HG03135 (cell line): ENCODE data around the gene DISC1.
"Not testable (repeated sequence)": the region's sequence is repeated elsewhere in the genome, so short reads cannot be mapped to it uniquely, and the experiment has no call there.

ENCODE experiments used
- ATAC-seq: cut with Tn5 transposase; IDR thresholded peaks from one replicate; pipeline ENCODE4 v1.9.1; 2021; ENCODE audit warnings: mild to moderate bottlenecking, moderate library complexity; ENCODE audit not compliant: unreplicated experiment

The DISC1 gene

DNA sequence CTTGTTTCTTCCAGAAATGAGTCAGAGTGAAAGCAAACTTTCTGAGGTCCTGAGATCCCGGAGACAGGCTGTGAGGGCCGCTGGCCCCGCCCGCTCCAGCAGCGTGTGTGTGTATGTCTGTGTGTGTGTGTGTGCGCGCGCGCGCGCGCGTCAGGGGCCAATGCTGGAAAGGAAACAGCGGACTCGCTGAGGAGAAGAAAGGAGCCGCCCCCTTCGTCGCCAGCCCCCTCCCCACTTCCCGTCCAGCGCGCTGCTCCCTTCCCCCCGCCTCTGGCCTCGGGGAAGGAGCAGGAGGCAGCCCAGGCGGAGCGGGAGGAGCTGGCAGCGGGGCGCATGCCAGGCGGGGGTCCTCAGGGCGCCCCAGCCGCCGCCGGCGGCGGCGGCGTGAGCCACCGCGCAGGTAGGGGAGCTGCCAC lies at the start of gene DISC1:
Gene DISC1, plus strand, starts transcription at position 256 of the 416 bp plus-strand sequence. Its CDS starts 78 bp downstream, at position 334.
- ATAC-seq: peak; percentile 54

DNA sequence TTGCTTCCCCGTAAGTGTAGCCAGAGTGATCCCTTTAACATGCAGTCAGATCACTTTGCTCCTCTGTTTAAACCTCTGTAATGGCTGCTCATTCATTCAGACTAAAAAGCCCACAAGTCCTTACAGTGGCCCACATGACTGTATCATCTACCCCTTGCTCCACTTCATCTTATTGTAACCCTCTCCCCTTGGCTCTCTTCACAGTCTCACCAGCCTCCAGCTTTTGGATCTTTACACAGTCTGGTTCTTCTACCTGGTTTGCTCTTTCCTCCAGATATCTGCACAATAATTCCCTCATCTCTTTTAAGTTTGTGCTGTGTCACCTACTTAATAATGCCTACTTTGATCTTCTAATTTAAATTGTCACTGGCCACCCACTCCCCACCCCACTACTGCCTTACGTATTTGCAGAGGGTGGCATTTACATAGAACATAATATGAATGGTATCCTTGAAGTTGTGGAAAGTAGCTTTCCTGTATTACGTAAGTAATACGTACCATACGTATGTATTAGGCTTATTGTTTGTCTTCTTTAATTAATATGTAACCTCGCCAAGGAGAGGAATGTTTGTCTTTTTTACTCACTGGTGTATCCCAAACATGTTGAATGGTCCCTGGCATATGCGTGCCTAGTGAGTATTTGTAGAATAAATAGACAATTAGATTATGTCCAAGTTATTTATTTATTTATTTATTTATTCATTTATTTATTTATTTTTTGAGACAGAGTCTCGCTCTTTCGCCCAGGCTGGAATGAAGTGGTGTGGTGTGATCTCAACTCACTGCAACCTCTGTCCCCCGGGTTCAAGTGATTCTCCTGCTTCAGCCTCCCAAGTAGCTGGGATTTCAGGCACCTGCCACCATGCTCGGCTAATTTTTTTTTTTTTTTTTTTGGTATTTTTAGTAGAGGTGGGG lies 49.5 kb upstream of the DISC1 start:
- ATAC-seq: no peak

- ATAC-seq: no peak
Observed at GRCh38 chr1:231580874-231581273, 45.7 kb upstream of the DISC1 start.

DNA sequence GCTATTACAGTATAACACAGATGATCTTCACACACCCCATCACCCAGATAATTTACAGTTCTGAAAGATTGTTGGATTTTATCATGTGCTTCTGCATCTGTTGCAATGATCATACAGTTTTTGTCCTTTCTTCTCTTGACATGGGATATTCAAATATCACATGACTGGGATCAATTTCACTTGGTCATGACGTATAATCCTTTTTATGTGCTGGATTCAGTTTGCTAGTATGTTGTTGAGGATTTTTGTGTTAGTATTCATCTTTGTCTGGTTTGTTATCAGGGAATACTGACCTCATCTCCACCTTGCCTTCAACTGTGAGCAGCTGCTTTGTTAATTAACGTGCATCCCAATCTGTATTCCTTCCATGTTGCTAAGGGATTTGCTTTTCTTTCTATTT lies 44.7 kb upstream of the DISC1 start:
- ATAC-seq: no peak

DNA sequence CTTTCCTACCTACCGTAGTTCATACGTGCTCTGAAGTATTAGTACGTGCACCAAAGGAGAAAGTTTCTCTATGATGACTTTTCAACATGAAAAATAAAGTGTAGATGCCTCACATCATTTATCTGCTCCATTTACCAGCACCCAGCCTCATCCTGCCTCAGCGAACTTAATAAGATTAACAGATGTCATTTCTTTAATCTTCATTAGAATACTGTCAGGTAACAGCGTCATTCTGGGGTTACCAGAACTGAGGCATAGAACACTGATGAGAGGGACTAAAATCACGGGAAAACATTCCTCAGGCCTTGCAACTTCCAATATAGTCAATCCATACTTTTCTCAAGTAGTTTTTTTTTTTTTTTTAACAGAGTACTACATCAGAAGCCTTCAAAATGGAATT lies 43.2 kb upstream of the DISC1 start:
- no peak for ATAC-seq

GRCh38 chr1:231584117-231584516 lies 42.5 kb upstream of the DISC1 start:
- ATAC-seq: no peak

GRCh38 chr1:231584921-231585320 lies 41.7 kb upstream of the DISC1 start:
- no peak for ATAC-seq

- no peak for ATAC-seq
Observed at GRCh38 chr1:231590453-231591198, 36.0 kb upstream of the DISC1 start.

DNA sequence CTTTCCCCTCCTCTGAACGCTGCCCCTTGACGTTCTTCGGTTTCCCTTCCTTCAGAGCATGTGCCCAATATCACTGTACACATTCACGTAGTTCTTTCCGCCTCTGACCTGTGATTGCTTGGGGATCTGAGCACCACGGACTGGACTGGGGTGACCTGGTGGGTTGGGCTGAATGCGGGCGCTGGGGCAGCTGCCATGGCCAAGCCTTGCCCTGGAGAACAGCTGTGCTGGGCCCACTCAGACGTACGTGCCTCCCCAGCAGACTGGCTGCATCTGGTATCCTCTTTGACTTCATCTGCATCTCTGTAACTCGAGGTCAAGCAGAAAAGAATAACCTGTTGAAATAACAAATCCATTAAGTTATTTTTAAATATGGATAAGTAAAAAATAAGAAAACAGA lies 35.1 kb upstream of the DISC1 start:
- ATAC-seq: no peak

DNA sequence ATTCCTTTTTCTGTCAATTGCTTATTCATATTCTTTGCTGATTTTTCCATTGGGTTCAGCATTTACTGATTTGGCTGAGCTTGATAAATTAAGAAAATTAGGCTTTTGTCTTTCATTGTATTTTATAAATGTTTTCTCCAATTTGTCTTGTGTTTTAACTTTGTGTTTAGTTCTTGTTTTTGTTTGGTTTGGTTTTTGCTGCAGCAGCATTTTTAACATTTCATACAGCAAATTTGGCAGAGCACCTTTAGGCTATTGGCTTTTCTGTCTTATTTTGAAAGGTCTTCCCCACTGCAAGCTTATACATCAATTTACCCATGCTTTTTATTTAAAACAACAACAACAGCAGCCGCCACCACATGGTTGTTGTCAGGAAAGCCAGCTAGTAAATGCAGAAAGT lies 33.8 kb upstream of the DISC1 start:
- no peak for ATAC-seq

- ATAC-seq: not testable (repeated sequence)
Observed at GRCh38 chr1:231593264-231593663, 33.3 kb upstream of the DISC1 start.

GRCh38 chr1:231594123-231594522 lies 32.5 kb upstream of the DISC1 start:
- no peak for ATAC-seq

- no peak for ATAC-seq
Observed at GRCh38 chr1:231594749-231595148, 31.8 kb upstream of the DISC1 start.

DNA sequence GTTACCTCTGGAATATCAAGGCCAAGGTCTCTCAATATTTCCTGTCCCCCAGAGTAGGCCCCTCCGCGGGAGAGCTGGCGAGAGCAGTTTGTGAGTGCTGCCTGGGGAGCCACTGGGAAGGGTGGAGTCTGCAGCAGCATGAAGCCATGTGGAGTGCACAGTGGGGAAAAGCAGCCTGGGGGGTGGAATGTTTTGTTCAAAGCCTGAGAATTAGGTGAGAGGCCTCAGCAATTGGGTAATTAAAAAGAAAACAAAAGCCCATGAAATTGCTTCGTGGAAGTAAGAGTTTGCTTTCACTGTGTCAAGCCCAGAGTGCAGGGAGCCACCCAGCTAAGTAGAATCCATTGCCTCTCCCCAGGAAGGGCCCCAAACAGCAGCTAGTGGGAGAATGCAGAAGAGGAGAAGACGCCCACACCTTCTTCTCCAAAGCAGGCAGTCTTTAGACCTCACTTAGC lies 30.2 kb upstream of the DISC1 start:
- no peak for ATAC-seq

DNA sequence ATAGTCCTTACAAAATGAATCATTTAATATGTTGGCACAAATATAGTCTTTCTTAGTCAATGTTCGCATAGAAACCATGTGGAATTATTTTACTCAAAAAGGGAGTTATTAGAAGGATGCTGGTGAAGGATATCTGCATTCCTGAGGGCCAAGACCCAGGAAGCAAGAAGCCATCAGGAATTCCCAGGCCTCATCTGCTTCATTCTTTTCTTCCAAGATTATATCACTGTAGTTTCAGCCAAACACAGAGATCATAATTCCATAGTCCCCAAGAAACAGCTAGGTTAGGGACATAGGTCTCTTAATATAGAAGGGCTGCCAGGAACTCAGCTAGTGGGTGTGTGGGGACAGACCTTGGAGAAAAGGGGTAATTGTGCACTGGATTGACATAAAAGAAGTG lies 28.6 kb upstream of the DISC1 start:
- no peak for ATAC-seq

GRCh38 chr1:231600458-231600976 lies 26.1 kb upstream of the DISC1 start:
- no peak for ATAC-seq

DNA sequence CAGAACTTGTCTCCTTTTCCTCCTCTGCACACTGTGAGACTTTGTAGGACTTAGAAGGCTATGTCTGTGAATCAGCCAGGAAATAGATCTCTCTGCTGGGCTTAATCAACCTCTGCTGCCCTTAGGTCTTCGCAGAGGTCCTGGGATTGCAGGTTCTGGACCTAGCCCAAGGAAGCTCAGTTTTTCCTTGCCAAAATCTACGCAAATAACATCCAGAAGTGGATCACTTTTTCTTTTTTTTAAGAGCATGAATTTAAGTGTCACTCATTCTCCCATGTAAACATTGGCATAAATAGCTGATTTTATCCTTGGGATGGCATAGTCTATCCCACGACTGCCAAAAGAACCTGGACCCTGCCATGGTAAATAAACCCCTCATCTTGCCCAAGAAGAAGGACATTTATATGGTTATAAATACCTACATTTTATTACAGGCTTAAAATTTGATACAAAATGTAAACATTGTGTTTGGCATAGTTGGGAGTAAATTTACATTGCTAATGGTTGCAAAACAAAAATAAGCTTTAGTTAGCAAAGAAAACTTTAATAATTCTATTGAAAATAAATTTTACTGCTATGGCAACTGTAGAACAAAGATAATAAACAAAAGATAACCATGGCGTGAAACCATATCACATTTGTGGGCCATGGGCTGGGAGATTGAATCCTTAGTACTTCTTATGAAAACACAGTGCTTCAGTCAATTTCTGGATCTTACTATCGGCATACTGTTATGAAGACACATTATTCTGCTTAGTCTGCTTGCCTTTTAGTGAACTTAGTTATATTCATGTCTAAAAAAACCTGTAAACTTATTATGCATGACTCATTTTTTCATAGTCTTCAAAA lies 24.5 kb upstream of the DISC1 start:
- ATAC-seq: no peak

DNA sequence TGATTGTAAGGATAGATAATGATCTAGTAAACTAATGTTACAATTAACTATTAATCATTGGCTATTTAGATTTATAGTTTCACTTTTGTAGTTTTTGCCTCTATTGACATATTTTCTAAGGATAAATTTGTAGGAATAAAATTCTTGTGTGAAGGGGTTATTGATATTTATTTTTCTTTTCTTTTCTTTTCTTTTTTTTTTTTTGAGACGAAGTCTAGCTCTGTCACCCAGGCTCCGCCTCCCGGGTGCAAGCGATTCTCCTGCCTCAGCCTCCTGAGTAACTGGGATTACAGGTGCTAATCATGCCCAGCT lies 24.0 kb upstream of the DISC1 start:
- ATAC-seq: no peak

- ATAC-seq: peak; percentile 70
Observed at GRCh38 chr1:231603598-231604275, 22.9 kb upstream of the DISC1 start.

- no peak for ATAC-seq
Observed at GRCh38 chr1:231604276-231604621, 22.3 kb upstream of the DISC1 start.
